HG03103 (cell line): ENCODE data around the gene ZNF471.
A peak's percentile ranks its signal among the peaks of the same experiment; 100 is the strongest.

ENCODE experiments used
- ATAC-seq: cut with Tn5 transposase; IDR thresholded peaks from one replicate; pipeline ENCODE4 v1.9.1; 2021; ENCODE audit warnings: low read depth; ENCODE audit not compliant: unreplicated experiment

ZNF471 gene

DNA sequence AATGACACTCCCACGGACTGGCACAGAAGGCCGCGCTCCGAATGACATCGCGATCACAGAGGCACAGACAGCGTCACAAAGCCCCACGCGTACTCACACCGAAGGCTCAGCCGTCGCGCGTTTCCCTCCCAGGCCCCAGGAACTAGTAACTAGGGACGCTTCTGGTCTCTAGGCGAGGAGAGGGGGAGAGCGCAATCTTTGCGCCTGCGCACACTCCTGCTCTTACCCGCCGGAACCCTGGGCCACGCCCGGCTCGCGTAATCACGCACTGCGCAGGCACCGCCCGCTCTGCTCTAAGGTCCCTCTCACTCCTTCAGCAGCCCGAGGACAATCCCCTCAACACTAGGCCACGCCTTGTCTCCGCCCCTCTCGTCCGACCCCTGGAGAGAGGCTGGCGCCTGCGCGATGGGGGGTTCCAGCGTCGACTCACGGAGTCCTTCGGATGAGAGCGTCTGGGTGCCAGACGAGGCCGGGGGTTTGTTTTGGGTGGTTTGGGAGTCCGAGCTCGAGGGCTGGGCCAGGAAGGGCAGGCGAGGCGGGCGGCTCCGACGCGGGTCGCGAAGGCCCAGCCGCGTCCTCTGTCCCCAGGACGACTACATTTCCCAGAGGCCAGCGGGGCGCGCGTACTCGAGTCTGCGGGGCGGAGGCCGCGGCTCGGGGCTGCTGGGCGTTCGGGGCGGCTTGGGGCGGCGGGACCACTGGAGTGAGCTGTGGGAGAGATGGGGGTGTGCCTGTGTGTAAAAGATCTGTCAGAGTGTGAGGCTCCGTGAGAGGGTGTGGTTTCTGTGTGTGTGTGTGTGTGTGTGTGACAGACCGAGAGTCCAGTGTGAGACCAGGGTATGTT lies at the start of gene ZNF471:
ZNF471 (plus strand) TSS at position 410 of the 844 bp plus-strand sequence. CDS start 3,717 bp downstream, outside the sequence.
- no peak for ATAC-seq

- no peak for ATAC-seq
Measured at GRCh38 chr19:56474308-56474707, 33.3 kb upstream of the ZNF471 start.

GRCh38 chr19:56476093-56476492 lies 31.6 kb upstream of the ZNF471 start:
- ATAC-seq, result no peak

GRCh38 chr19:56476651-56477428 lies 30.8 kb upstream of the ZNF471 start, which contains the start of gene ZNF667:
TSS of gene ZNF667 (minus strand) at chr19:56477345. CDS start at chr19:56462370, 14,975 bp downstream.
- ATAC-seq, result no peak

DNA sequence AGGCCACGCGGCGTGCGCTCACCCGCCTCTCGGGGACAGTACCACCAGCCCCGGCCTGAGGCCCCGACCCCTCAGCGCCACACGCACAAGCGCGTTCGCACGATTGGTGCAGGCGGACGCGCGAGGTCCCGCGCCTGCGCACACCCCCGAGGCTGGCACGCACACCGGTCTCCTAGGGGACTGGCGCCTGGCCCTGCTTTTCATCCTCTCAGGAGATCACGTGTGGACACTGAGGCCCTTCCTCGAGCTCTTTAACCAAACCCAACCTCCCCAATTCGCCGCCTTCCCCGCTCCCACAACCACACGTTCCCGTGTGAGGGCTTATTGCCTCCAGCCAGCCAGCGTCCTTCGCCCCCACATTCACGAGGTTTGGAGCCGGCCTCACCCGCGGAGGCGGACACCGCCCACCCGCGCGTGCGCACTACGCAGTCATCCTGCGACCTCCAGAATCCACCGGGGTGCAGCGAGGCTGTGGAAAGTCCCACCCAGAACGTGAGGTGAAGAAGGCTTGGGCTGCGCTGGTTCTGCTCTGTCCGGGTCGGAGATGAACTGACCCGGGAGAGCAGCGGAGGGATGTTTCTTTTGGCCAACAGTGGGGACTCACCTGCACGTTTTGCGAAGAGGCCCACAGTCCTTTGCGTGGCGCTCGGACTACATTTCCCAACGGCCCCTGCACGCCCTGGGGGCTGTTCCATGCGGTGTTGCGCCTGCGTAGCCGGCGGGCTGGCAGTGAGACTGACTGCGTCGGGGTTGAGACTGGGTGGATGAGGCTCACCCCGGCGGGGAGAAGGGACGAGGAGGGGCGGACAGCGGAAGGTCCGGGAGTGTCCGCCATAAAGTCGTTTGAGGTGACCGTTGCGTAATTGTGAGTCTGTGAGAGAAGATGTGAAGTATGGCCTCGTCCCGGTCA lies 30.0 kb upstream of the ZNF471 start:
- no peak for ATAC-seq

- no peak for ATAC-seq
Measured at GRCh38 chr19:56491399-56491798, 16.3 kb upstream of the ZNF471 start.

GRCh38 chr19:56504581-56504980 lies 3.1 kb upstream of the ZNF471 start:
- no peak for ATAC-seq

- no peak for ATAC-seq
Measured at GRCh38 chr19:56508290-56508778, 679 bp downstream of the ZNF471 start.

GRCh38 chr19:56525214-56525860 lies 17.7 kb downstream of the ZNF471 start:
- ATAC-seq, result no peak

- ATAC-seq, result no peak
Measured at GRCh38 chr19:56537442-56537841, 29.8 kb downstream of the ZNF471 start.

- ATAC-seq, result no peak
Measured at GRCh38 chr19:56538254-56538760, 30.7 kb downstream of the ZNF471 start.

DNA sequence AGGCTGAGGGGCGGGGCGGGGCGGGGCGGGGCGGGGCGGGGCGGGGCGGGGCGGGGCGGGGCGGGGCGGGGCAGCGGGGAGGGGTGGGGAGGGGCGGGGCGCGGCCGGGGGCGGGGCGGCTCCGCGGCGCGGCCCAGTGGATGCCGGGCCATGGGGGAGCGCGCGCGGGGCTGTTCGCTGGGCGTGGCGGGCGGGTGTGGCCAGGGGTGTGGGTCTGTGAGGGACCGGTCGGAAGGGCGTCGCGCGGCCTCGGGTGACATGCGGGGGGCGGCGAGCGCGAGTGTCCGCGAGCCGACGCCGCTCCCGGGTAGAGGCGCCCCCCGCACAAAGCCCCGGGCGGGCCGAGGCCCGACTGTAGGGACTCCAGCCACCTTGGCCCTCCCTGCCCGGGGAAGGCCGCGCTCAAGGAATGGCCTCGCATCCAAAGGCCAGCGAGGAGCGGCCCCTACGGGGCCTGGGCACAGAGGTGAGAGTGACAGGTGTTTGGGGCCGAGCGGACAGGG lies 31.2 kb downstream of the ZNF471 start, which contains the start of gene ZFP28:
ZFP28 (plus strand) TSS at position 188 of the 503 bp plus-strand sequence; CDS start at position 259, 71 bp downstream.
- ATAC-seq, result no peak

DNA sequence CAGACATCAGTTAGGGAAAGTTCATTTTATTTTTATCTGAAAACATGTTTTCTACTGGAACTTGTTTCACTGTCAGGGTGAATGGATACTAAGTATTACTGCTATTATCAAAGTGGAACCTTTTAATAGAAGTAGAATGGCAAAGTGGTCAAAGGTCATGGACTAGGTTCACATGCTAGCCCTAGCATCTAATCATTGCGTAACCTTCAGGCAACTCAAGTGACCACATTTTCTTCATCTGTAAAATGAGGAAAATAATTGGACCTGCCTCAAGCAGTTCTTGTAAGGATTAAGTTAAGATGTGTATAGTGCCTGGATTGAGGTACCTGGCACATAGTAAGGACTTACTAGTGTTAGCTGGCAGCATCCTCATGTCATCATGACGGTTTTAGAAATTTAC lies 36.1 kb downstream of the ZNF471 start:
- no peak for ATAC-seq

DNA sequence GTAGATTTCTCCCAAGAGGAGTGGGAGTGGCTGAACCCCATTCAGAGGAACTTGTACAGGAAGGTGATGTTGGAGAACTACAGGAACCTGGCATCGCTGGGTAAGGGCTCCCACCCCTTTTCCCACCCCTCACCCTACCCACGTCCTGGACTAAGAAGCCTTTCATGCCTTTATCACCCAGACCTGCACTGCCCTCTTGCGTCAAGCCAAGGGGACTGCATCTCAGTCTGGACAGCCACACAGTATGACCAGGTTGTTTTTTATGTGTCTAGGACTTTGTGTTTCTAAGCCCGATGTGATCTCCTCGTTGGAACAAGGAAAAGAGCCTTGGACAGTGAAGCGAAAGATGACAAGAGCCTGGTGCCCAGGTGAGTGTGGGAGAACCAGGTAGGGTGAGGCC lies 39.9 kb downstream of the ZNF471 start:
- no peak for ATAC-seq

DNA sequence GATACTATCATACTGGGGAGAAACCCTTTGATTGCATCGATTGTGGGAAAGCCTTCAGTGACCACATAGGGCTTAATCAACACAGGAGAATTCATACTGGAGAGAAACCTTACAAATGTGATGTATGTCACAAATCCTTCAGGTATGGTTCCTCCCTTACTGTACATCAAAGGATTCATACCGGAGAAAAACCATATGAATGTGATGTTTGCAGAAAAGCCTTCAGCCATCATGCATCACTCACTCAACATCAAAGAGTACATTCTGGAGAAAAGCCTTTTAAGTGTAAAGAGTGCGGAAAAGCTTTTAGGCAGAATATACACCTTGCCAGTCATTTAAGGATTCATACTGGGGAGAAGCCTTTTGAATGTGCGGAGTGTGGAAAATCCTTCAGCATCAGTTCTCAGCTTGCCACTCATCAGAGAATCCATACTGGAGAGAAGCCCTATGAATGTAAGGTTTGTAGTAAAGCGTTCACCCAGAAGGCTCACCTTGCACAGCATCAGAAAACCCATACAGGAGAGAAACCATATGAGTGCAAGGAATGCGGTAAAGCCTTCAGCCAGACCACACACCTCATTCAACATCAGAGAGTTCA lies 46.7 kb downstream of the ZNF471 start:
- no peak for ATAC-seq

DNA sequence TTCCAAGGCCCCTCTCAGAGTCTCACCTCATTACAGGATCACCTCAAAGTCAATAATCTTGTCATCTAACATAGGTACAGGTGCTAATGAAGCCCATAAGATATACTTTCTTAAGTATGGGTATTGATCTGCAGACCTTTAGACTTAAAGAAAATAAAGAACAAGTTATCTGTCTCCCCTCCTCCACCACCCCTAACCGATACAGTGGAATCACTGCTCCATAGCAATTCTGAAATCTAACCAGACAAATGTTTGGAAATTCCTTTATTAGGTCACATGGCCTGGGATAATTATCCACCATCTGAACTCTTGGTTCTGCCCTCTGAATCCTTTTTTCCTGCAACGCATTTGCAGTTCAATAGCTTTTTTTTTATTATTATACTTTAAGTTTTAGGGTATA lies 55.1 kb downstream of the ZNF471 start:
- ATAC-seq, result no peak

- ATAC-seq, result peak; percentile 35
Measured at GRCh38 chr19:56566904-56567273, 59.2 kb downstream of the ZNF471 start.

DNA sequence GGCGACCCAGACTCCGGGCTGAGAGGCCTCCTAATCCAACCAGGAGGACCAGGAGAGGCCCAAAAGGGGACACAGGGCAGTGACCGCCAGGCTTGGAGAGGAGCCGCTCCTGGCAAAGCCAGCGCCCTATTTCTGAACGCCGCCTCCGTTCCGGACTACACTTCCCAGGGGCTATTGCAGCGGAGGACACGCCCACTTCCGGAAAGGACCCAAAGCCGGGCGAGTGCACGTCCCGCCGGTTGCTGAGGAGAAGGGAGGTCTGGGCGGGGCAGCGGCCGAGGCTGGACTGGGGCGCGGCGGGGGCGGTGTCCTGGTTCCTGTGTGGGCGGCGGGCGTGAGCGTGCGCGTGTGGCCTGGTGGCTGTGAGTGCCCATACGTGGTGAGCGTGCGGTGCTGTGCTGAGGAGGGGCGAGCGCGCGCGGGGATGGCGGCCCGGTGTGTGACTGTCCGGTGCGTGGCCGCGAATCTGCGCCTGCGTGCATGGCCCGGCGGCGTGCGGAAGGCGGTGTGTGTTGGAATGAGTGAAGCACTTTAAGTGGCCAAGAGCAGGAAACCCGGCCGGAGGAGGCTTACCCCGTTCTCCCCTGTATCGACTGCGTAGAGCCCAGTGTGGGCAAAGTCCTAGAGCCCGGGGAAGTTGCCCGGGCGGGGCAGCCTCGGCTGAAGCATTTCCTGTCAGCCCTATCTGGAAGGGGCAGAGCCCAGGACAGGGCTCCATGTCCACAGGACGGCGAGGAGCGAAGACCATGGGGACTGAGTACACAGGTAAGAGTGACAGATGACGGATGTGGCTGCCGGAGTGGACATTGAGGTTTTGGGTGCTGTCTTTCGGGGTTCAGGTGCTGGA lies 59.8 kb downstream of the ZNF471 start, which contains the start of gene ZNF470:
ZNF470 (plus strand) TSS at position 195 of the 847 bp plus-strand sequence. CDS start 2,844 bp downstream, outside the sequence.
- peak; percentile 94 for ATAC-seq
